HCT116 (cell line): ENCODE measurements around the gene ANKLE2. TPM values are rescaled to one million over a fixed set of nuclear protein-coding genes. Genes with fewer than 3 reads are reported as not detected.

Source experiments
- ATAC-seq: fragments of 200-7000 bp; cut with Tn5 transposase; 2 replicates; pipeline ENCODE4 v1.9.1; 2020; ENCODE audit warnings: mild to moderate bottlenecking, moderate library complexity
- BruUV-seq: library from RNA; stranded (reverse); fragments of 400-500 nt; replicated peaks from 2 replicates; lab custom pipeline; 2021; lab: Mats Ljungman, UMichigan
- CTCF ChIA-PET: fragments of 300-600 bp; sonication (Branson Sonifier 250); formaldehyde crosslinking; loops from one replicate; lab custom pipeline; 2021; ENCODE audit warnings: antibody characterized with exemption; lab: Charles Lee
- POLR2A ChIA-PET: fragments of 300-600, 350-600 bp; sonication (Branson Sonifier 250); formaldehyde crosslinking; loops from one replicate; lab custom pipeline; 2021; ENCODE audit warnings: antibody characterized with exemption; lab: Charles Lee
- RAD21 ChIA-PET, 2 experiments: fragments of 300-600 bp; sonication (Branson Sonifier 250); formaldehyde crosslinking; loops; one replicate each; lab custom pipeline; 2023; ENCODE audit warnings: low total read pairs in 2 of 2; ENCODE audit not compliant: uncharacterized antibody in 2 of 2, unreplicated experiment in 2 of 2, low non-redundant PET in 1 of 2; lab: Charles Lee
- DNase-seq: peaks from one replicate; pipeline ENCODE4 v3.0.0-alpha.2; 2010; ENCODE audit warnings: low read depth, low spot score
- H2AFZ ChIP-seq: fragments of 200-600 bp; shearing (Covaris generic), sonication (generic); 2 replicates; pipeline ENCODE4 v1.6.1; 2017; ENCODE audit warnings: low read depth, mixed run types, mixed read lengths, antibody characterized with exemption, low read length; ENCODE audit not compliant: poor library complexity, severe bottlenecking
- H3K27ac ChIP-seq: 2 replicates; pipeline ENCODE4 v1.5.1; 2012; ENCODE audit warnings: low read depth, low read length
- H3K27me3 ChIP-seq: fragments of 200-600 bp; sonication (generic); 2 replicates; pipeline ENCODE4 v1.6.1; 2016; ENCODE audit warnings: mixed run types, low read length, mixed read lengths; ENCODE audit not compliant: insufficient read depth
- H3K36me3 ChIP-seq, 2 experiments: fragments of 200-500 bp in 1 of 2; fragments of 200-600 bp in 1 of 2; sonication (Bioruptor generic) in 1 of 2; sonication (generic) in 1 of 2; 2 replicates each; pipeline versions ENCODE4 v1.5.1 to v1.6.1; 2014 to 2016; ENCODE audit warnings: low read length in 2 of 2, inconsistent platforms in 1 of 2, mixed read lengths in 1 of 2, mixed run types in 1 of 2; ENCODE audit not compliant: insufficient read depth in 2 of 2, control insufficient read depth in 1 of 2
- H3K4me1 ChIP-seq, 2 experiments: fragments of 200-600 bp in 1 of 2; sonication (generic) in 1 of 2; 2 replicates each; pipeline versions ENCODE4 v1.5.1 to v1.6.1; 2012 to 2017; ENCODE audit warnings: low read length in 2 of 2, inconsistent platforms in 1 of 2, mild to moderate bottlenecking in 1 of 2, mixed read lengths in 1 of 2, mixed run types in 1 of 2, moderate library complexity in 1 of 2; ENCODE audit not compliant: insufficient read depth in 2 of 2, control insufficient read depth in 1 of 2
- H3K4me2 ChIP-seq: fragments of 200-600 bp; sonication (generic); 2 replicates; pipeline ENCODE4 v1.6.1; 2017; ENCODE audit warnings: mixed run types, low read length, mixed read lengths
- H3K4me3 ChIP-seq, 2 experiments: fragments of 200-600 bp in 1 of 2; sonication (generic) in 1 of 2; replicated peaks in 1 of 2; 2 replicates each; pipeline ENCODE4 v1.5.1; 2011 to 2016; ENCODE audit warnings: low read length in 2 of 2, control low read depth in 1 of 2, low read depth in 1 of 2, mild to moderate bottlenecking in 1 of 2, mixed read lengths in 1 of 2, mixed run types in 1 of 2
- H3K79me2 ChIP-seq: fragments of 200-600 bp; sonication (generic); 2 replicates; pipeline ENCODE4 v1.6.1; 2017; ENCODE audit warnings: mild to moderate bottlenecking, mixed run types, low read length, moderate library complexity, mixed read lengths; ENCODE audit not compliant: insufficient read depth
- H3K9ac ChIP-seq: fragments of 200-600 bp; sonication (generic); 2 replicates; pipeline ENCODE4 v1.6.1; 2016; ENCODE audit warnings: low read length, mixed read lengths
- H3K9me2 ChIP-seq: fragments of 200-600 bp; sonication (generic), shearing (Covaris generic); 2 replicates; pipeline ENCODE4 v1.6.1; 2017; ENCODE audit warnings: mixed run types, mild to moderate bottlenecking, moderate library complexity; ENCODE audit not compliant: insufficient read depth
- H3K9me3 ChIP-seq, 2 experiments: fragments of 200-500 bp in 1 of 2; fragments of 200-600 bp in 1 of 2; sonication (Bioruptor generic) in 1 of 2; sonication (generic) in 1 of 2; 2 replicates each; pipeline ENCODE4 v1.6.1; 2014 to 2017; ENCODE audit warnings: low read length in 2 of 2, mixed read lengths in 2 of 2, inconsistent platforms in 1 of 2, low read depth in 1 of 2, mild to moderate bottlenecking in 1 of 2, mixed run types in 1 of 2, moderate library complexity in 1 of 2; ENCODE audit not compliant: control insufficient read depth in 1 of 2, insufficient read depth in 1 of 2
- H4K20me1 ChIP-seq: fragments of 200-600 bp; sonication (generic), shearing (Covaris generic); 2 replicates; pipeline ENCODE4 v1.6.1; 2017; ENCODE audit warnings: mixed run types, mild to moderate bottlenecking, moderate library complexity; ENCODE audit not compliant: insufficient read depth
- CBX3 ChIP-seq: IDR thresholded peaks from 2 replicates; pipeline ENCODE4 v1.6.1; 2012; ENCODE audit warnings: low read depth
- EGR1 ChIP-seq: IDR thresholded peaks from 2 replicates; pipeline ENCODE4 v1.6.1; 2012; ENCODE audit warnings: low read depth
- ELF1 ChIP-seq: IDR thresholded peaks from 2 replicates; pipeline ENCODE4 v1.6.1; 2012; ENCODE audit warnings: low read depth, borderline replicate concordance
- EZH2phosphoT487 ChIP-seq: fragments of 200-600 bp; IDR thresholded peaks from 2 replicates; pipeline ENCODE4 v1.6.1; 2018; ENCODE audit warnings: antibody characterized with exemption, borderline replicate concordance
- POLR2AphosphoS5 ChIP-seq: IDR thresholded peaks from 2 replicates; pipeline ENCODE4 v1.6.1; 2011; ENCODE audit warnings: mild to moderate bottlenecking, low read depth, low read length, moderate library complexity
- SIN3A ChIP-seq: IDR thresholded peaks from 2 replicates; pipeline ENCODE4 v1.6.1; 2012; ENCODE audit warnings: low read depth
- SP1 ChIP-seq: IDR thresholded peaks from 2 replicates; pipeline ENCODE4 v1.6.1; 2012; ENCODE audit warnings: low read depth
- intact Hi-C: fragments of 100-400 bp; cut with micrococcal nuclease; formaldehyde crosslinking; loops from 2 replicates; pipeline ENCODE4 v1.10.0; 2022
- total RNA-seq: library from RNA; stranded (reverse); gene quantifications from one replicate; pipeline ENCODE4 v1.2.1, GENCODE V29; 2021; ENCODE audit not compliant: unreplicated experiment

Gene ANKLE2
- total RNA-seq, 1 experiment from 2014 or later, result 68.8 TPM

- peaks cover 9 to 18% of the 10 kb centered on the region in 2 experiments; a peak in 3 of 4 replicates for H3K36me3 ChIP-seq
Observed at GRCh38 chr12:132781938-132782337, 20.3 kb upstream of the ANKLE2 start.

GRCh38 chr12:132779781-132780353 lies 18.2 kb upstream of the ANKLE2 start:
- H3K27me3 ChIP-seq, result no peaks in the 10 kb centered on the region
- H3K4me1 ChIP-seq, result no peaks in the 10 kb centered on the region
- H3K9me2 ChIP-seq, result no peaks in the 10 kb centered on the region
- H2AFZ ChIP-seq, result no peak overlapping the region
- H4K20me1 ChIP-seq, result no peaks in the 10 kb centered on the region
- H3K79me2 ChIP-seq, result no peaks in the 10 kb centered on the region
- no TSS peak for BruUV-seq
- RAD21 ChIA-PET, result no interaction called here
- CTCF ChIA-PET, result no interaction called here
- ATAC-seq, result no peak
- H3K9ac ChIP-seq, result no peak overlapping the region
- no peak overlapping the region for H3K4me2 ChIP-seq
- H3K27ac ChIP-seq, result no peak overlapping the region
- DNase-seq, result no peak
- no peak overlapping the region for H3K4me3 ChIP-seq
- peaks cover 13 to 18% of the 10 kb centered on the region in 2 experiments; a peak in 3 of 4 replicates for H3K36me3 ChIP-seq
- TF ChIP-seq EGR1 (no peak), EZH2phosphoT487 (no peak), POLR2AphosphoS5 (no peak), CBX3 (no peak), SP1 (no peak)
- POLR2A ChIA-PET, result no interaction called here
- no peaks in the 10 kb centered on the region for H3K9me3 ChIP-seq
- intact Hi-C loops, result no loop called here

More at GRCh38 chr12:132781938-132782337, 20.3 kb upstream of the ANKLE2 start:
- Histone ChIP-seq H3K4me2 (no peak overlapping the region), H3K27me3 (no peaks in the 10 kb centered on the region), H3K9ac (no peak overlapping the region), H4K20me1 (no peaks in the 10 kb centered on the region), H3K9me3 (no peaks in the 10 kb centered on the region), H3K9me2 (no peaks in the 10 kb centered on the region), H2AFZ (no peak overlapping the region), H3K4me3 (no peak overlapping the region), H3K4me1 (no peaks in the 10 kb centered on the region), H3K27ac (no peak overlapping the region), H3K79me2 (no peaks in the 10 kb centered on the region)
- TF ChIP-seq SIN3A, result no peak
- TF ChIP-seq ELF1, result no peak
- CTCF ChIA-PET, result no interaction called here
- RAD21 ChIA-PET, result no interaction called here
- no TSS peak for BruUV-seq
- POLR2A ChIA-PET, result no interaction called here
- no peak for ATAC-seq
- no peak for DNase-seq
- intact Hi-C loops, result no loop called here
